Upper lobe of left lung (tissue), 6 donors: ENCODE results near the gene CEACAM19. TPM values are rescaled to one million over a fixed set of nuclear protein-coding genes. Genes with fewer than 3 reads are reported as not detected.
A peak's percentile ranks its signal among the peaks of the same experiment; 100 is the strongest.
"Not testable (repeated sequence)": the region's sequence is repeated elsewhere in the genome, so short reads cannot be mapped to it uniquely, and the experiment has no call there.

Source experiments
- ATAC-seq, 2 donors: fragments of 200-7000 bp; cut with Tn5 transposase; one replicate each; pipeline ENCODE4 v1.9.1; 2022; ENCODE audit warnings: mild to moderate bottlenecking in 2 of 2, moderate library complexity in 2 of 2; ENCODE audit not compliant: low FRiP score in 2 of 2
- DNase-seq, 2 donors: peaks; one replicate each; pipeline ENCODE4 v3.0.0-alpha.2; 2019 to 2020
- H3K27ac ChIP-seq, 4 donors: fragments of 200-600 bp; sonication (generic); one replicate each; pipeline ENCODE4 v1.5.1; 2016 to 2019
- H3K27me3 ChIP-seq, 4 donors: fragments of 200-600 bp; sonication (generic); one replicate each; pipeline ENCODE4 v1.5.1; 2017 to 2019
- H3K36me3 ChIP-seq, 4 donors: fragments of 200-600 bp; sonication (generic); one replicate each; pipeline ENCODE4 v1.5.1; 2016 to 2019
- H3K4me1 ChIP-seq, 4 donors: fragments of 200-600 bp; sonication (generic); one replicate each; pipeline ENCODE4 v1.5.1; 2018 to 2019
- H3K4me3 ChIP-seq, 4 donors: fragments of 200-600 bp; sonication (generic); one replicate each; pipeline ENCODE4 v1.5.1; 2017 to 2019; ENCODE audit warnings: mild to moderate bottlenecking in 2 of 4, moderate library complexity in 1 of 4
- H3K9me3 ChIP-seq, 4 donors: fragments of 200-600 bp; sonication (generic); one replicate each; pipeline ENCODE4 v1.5.1; 2018 to 2019
- EP300 ChIP-seq, 4 donors: sonication (generic); formaldehyde crosslinking; IDR thresholded peaks; one replicate each; pipeline ENCODE4 v1.5.1; 2017; ENCODE audit warnings: antibody characterized with exemption in 4 of 4, control low read depth in 2 of 4
- POLR2A ChIP-seq, 4 donors: fragments of 450-650 bp; IDR thresholded peaks; one replicate each; pipeline ENCODE4 v1.5.1; 2016 to 2017; ENCODE audit warnings: antibody characterized with exemption in 4 of 4, mild to moderate bottlenecking in 2 of 4
- POLR2AphosphoS5 ChIP-seq, 2 donors: sonication (generic); formaldehyde crosslinking; IDR thresholded peaks; one replicate each; pipeline ENCODE4 v1.5.1; 2017; ENCODE audit warnings: antibody characterized with exemption in 2 of 2
- WGBS, 2 donors: methylation state at CpG; one replicate each; pipeline ENCODE4 v1.1.5; 2017 to 2018; 5-methylcytosine and 5-hydroxymethylcytosine counted together
- total RNA-seq, 6 donors: library from RNA; depleted of rRNA in 4 of 6; stranded (reverse); fragments of >200 nt in 4 of 6; gene quantifications; one replicate each; pipeline versions ENCODE4 v1.1.0 to v1.2.1, GENCODE V29; 2016 to 2021
- TF ChIP-seq, protein P1 (sequence below), 6 experiments: fragments of 450-650 bp in 4 of 6; fragments of 200-600 bp in 2 of 6; sonication (generic) in 2 of 6; IDR thresholded peaks; one replicate each; pipeline ENCODE4 v1.5.1; 2016 to 2019; ENCODE audit warnings: antibody characterized with exemption in 6 of 6
- donor health status: DM: no; HTN: no; CAD: no; lungs with moderate emphysema.
- donor health status: DM: no; HTN: yes; CAD: no; lungs with severe emphysema.

The CEACAM19 gene
- total RNA-seq, 6 donors from 2014 or later = 2.8 to 13.6 (median 7.2) TPM

DNA sequence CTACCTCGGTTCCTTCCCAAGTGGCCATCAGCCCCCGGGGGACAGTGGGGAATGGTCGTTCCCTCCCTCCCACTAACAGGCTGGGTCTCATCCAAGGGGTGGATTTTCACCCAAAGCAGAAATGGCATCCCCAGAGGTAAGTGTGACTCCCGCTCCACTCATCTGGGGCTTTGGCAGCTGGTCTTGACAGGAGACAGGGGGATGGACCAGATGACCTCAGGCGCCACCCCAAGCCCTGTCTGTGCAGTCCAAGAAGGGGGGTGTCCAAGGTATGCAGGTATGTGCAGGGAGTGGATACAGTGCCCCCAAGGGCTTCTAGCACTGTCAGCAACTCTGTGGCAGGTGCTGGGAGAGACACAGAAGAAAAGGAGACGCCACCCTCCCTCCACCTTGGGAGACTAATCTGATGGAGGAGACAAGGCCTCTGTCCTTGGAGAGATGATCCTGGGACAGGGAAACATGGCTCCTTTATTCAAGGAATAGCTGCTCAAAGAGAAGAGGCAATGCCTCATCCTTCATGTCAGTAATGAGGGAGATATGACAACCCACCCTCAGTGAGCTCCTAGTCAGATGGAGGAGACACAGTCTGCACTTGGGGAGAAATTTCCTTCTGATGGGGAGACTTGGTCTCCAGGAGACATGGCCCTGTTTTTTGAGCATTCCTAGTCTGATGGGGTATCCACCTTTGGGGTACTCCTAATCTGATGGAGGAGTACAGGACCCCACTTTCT is 35.4 kb downstream of the CEACAM19 start:
- H3K9me3 ChIP-seq = no peaks in the 10 kb centered on the region
- H3K27ac ChIP-seq = no peak overlapping the region
- WGBS, 2 donors = 90 to 93% methylated on average over 3 to 6 of the region's 6 CpGs
- no peak for DNase-seq
- no peak for TF ChIP-seq POLR2A (IDR thresholded peaks at IDR 0.05)
- no peak for TF ChIP-seq POLR2AphosphoS5 (IDR thresholded peaks at IDR 0.05)
- no peak for TF ChIP-seq EP300 (IDR thresholded peaks at IDR 0.05)
- TF ChIP-seq, protein P1, sequence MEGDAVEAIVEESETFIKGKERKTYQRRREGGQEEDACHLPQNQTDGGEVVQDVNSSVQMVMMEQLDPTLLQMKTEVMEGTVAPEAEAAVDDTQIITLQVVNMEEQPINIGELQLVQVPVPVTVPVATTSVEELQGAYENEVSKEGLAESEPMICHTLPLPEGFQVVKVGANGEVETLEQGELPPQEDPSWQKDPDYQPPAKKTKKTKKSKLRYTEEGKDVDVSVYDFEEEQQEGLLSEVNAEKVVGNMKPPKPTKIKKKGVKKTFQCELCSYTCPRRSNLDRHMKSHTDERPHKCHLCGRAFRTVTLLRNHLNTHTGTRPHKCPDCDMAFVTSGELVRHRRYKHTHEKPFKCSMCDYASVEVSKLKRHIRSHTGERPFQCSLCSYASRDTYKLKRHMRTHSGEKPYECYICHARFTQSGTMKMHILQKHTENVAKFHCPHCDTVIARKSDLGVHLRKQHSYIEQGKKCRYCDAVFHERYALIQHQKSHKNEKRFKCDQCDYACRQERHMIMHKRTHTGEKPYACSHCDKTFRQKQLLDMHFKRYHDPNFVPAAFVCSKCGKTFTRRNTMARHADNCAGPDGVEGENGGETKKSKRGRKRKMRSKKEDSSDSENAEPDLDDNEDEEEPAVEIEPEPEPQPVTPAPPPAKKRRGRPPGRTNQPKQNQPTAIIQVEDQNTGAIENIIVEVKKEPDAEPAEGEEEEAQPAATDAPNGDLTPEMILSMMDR (IDR thresholded peaks at IDR 0.05) = no peak
- no peaks in the 10 kb centered on the region for H3K27me3 ChIP-seq
- no peak for ATAC-seq
- H3K4me1 ChIP-seq = no peaks in the 10 kb centered on the region
- H3K4me3 ChIP-seq = no peak overlapping the region
- H3K36me3 ChIP-seq = no peaks in the 10 kb centered on the region

DNA sequence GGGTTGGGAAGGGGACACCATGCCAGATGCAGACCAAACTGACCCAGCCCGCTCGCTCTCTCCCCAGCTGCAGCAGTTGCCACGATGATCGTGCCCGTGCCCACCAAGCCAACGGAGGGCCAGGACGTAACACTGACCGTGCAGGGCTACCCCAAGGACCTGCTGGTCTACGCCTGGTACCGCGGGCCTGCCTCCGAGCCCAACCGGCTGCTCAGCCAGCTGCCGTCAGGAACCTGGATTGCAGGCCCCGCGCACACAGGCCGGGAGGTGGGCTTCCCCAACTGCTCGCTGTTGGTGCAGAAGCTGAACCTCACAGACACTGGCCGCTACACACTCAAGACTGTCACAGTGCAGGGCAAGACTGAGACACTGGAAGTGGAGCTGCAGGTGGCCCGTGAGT is 36.5 kb downstream of the CEACAM19 start:
- H3K4me1 ChIP-seq = no peaks in the 10 kb centered on the region
- no peaks in the 10 kb centered on the region for H3K27me3 ChIP-seq
- H3K4me3 ChIP-seq = no peak overlapping the region
- no peak for ATAC-seq
- no peaks in the 10 kb centered on the region for H3K36me3 ChIP-seq
- WGBS, 2 donors = 95% methylated on average over 9 to 16 of the region's 20 CpGs
- no peak overlapping the region for H3K27ac ChIP-seq
- TF ChIP-seq EP300 (IDR thresholded peaks at IDR 0.05) (no peak), POLR2AphosphoS5 (IDR thresholded peaks at IDR 0.05) (no peak), POLR2A (IDR thresholded peaks at IDR 0.05) (no peak)
- TF ChIP-seq, protein P1 (IDR thresholded peaks at IDR 0.05) = no peak
- H3K9me3 ChIP-seq = no peaks in the 10 kb centered on the region
- DNase-seq = peak in 1 of 2 donors; percentile 78

DNA sequence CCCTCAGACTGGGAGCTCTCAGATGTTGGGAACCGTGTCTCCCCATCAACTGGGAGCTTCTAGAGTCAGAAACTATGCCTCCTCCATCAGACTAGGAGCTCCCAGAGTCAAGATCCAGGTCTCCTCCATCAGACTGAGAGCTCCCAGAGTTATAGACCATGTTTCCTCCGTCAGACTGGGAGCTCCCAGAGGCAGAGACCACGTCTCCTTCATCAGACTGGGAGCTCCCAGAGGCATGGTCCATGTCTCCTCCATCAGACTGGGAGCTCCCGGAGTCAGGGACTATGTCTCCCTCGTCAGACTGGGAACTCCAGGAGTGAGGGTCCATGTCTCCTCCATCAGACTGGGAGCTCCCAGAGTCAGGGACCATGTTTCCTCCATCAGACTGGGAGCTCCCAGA is 37.7 kb downstream of the CEACAM19 start:
- Histone ChIP-seq H3K4me1 (no peaks in the 10 kb centered on the region), H3K27me3 (no peaks in the 10 kb centered on the region), H3K27ac (no peak overlapping the region), H3K4me3 (no peak overlapping the region), H3K9me3 (no peaks in the 10 kb centered on the region), H3K36me3 (no peaks in the 10 kb centered on the region)
- TF ChIP-seq, protein P1 (IDR thresholded peaks at IDR 0.05) = no peak
- no peak for TF ChIP-seq POLR2AphosphoS5 (IDR thresholded peaks at IDR 0.05)
- TF ChIP-seq EP300 (IDR thresholded peaks at IDR 0.05) = no peak
- TF ChIP-seq POLR2A (IDR thresholded peaks at IDR 0.05) = no peak
- DNase-seq (no peak), ATAC-seq (no peak)
- 87% methylated on average over 5 of the region's 5 CpGs; no CpG with 5 or more reads in 1 of the 2 donors for WGBS, 2 donors

DNA sequence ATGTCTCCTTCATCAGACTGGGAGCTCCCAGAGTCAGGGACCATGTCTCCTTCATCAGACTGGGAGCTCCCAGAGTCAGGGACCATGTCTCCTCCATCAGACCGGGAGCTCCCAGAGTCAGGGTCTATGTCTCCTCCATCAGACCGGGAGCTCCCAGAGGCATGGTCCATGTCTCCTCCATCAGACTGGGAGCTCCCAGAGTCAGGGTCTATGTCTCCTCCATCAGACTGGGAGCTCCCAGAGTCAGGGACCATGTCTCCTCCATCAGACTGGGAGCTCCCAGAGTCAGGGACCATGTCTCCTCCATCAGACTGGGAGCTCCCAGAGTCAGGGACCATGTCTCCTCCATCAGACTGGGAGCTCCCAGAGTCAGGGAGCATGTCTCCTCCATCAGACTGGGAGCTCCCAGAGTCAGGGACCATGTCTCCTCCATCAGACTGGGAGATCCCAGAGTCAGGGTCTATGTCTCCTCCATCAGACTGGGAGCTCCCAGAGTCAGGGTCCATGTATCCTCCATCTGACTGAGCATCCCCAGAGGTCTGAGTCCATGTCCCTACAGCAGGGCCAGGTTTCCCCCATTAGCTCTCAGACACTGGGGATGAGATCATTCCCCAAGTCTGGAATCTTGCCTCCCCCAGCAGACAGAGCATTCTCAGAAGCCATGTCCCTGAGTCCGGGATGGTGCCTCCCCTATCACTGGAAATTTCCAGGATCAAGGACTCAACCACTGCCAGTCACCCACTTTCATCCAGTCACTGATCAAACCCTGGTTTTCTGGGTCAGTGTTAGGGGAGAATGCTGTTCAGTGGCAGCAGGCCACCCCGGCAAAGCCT is 38.4 kb downstream of the CEACAM19 start:
- H3K9me3 ChIP-seq, H3K4me1 ChIP-seq, H3K27me3 ChIP-seq, H3K27ac ChIP-seq, ATAC-seq, H3K4me3 ChIP-seq, H3K36me3 ChIP-seq, DNase-seq: not testable (repeated sequence)
- WGBS, 2 donors = 83 to 87% methylated on average over 2 to 3 of the region's 4 CpGs

DNA sequence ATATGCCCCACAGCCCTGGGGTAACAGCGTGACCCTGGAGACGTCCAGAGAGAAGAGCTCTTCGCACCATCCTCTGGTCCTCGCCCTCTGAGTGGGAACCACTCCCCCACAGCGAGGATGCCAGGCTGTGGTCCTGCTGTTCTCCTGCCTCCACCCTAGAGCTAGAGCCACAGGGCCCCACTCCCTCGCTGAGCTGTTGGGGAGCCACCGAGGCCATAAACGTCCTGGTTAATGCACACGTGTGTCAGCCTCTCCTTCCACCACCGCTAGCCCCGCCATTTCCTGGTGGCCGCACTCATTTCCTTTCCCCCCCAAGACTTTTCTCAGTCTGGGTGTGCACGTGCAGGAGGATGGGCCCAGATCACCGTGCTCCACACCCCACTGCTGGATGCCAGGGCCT is 39.2 kb downstream of the CEACAM19 start:
- peaks cover 0 to 5% (median 2%) of the 10 kb centered on the region in 4 donors for H3K9me3 ChIP-seq
- no peaks in the 10 kb centered on the region for H3K27me3 ChIP-seq
- ATAC-seq (peak in 1 of 2 donors; percentile 61), DNase-seq (no peak)
- H3K36me3 ChIP-seq = no peaks in the 10 kb centered on the region
- no peaks in the 10 kb centered on the region for H3K4me1 ChIP-seq
- 58 to 74% methylated on average over 12 to 14 of the region's 14 CpGs for WGBS, 2 donors
- TF ChIP-seq POLR2A (IDR thresholded peaks at IDR 0.05) (no peak), POLR2AphosphoS5 (IDR thresholded peaks at IDR 0.05) (no peak), EP300 (IDR thresholded peaks at IDR 0.05) (no peak)
- TF ChIP-seq, protein P1 (IDR thresholded peaks at IDR 0.05) = no peak
- H3K4me3 ChIP-seq = no peak overlapping the region
- H3K27ac ChIP-seq = no peak overlapping the region
